ENCODE measurements around the gene EHD3.

Gene EHD3

DNA sequence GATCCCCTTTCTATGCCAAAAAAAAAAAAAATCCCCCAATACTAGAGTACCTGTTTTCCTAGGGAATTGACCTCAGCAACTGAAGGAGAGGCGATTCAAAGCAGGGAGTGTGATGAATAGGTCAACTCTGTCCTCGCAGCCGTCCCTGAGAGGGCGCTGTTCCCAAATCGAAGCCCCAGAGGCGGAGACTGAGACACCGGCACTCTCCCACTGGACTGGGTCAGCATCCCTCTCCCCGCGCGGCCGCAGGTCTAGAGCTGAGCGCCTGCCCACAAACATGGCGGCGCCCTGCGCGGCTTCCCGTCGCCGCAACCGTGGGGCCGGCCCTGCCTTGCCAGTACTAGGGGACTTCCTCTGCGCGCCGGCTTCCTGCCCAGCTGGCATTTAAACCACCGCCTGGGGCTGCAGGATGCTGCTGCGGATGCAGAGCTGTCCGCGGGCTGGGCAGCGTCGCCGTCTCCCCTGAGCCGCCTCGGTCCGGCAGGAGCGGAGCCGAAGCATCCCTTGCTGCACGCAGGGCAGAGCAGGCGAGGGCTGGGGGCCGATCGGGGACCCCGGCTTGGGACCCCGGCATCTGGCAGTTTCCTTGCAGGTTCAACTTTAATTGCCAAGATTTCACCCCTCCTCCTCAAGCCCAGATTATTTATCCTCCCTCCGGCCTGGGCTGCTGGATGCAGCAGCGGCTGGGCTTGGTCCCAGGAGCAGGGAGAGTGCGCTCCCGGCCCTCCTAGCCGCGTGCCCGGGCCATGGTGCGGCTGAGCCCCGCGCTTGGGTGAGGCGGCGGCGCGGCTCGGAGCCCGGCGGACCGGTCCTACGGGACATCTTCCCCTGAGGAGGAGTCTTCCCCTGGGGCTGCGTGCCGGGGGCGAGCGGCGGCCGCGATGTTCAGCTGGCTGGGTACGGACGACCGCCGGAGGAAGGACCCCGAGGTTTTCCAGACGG, at the start of gene EHD3:
Gene EHD3 (plus strand): TSS at position 412 of the 942 bp plus-strand sequence. CDS start 470 bp downstream, at position 882.
- intact Hi-C loops (cut with DNase I) = loop anchor here (10.0 kb wide), 1 partner anchor 91 kb away; no protein-coding TSS in a partner anchor

DNA sequence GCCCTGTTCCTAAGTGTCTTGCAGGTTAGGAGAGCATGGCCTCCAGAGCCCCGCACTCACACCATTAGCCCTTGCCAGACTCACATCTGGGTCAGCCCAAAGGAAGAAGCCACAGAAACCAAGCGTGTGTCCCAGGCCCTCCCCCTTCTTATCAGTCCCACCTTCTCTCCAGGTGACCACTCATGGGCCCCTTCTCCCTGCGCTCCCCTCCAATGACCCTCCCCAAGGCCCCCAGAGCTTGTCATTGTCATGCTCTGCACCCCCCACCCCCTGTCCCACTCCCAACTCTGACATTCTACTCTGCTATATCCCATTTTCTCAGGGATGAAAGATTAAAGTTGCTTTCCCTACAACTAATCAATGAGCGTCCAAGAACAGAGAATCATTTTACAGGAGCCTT, 46.8 kb upstream of the EHD3 start:
- DNase-seq = peak in 1 of 42 donors; percentile 10
- intact Hi-C loops (cut with DNase I) = no loop called here

More for the DNA sequence above, at the start of gene EHD3:
- DNase-seq = peak; percentile 85 to 97 (median 93)

- intact Hi-C loops (cut with DNase I) = no loop called here
- DNase-seq = no peak
These were observed 45.8 kb upstream of the EHD3 start for GRCh38 chr2:31188131-31188530.

DNA sequence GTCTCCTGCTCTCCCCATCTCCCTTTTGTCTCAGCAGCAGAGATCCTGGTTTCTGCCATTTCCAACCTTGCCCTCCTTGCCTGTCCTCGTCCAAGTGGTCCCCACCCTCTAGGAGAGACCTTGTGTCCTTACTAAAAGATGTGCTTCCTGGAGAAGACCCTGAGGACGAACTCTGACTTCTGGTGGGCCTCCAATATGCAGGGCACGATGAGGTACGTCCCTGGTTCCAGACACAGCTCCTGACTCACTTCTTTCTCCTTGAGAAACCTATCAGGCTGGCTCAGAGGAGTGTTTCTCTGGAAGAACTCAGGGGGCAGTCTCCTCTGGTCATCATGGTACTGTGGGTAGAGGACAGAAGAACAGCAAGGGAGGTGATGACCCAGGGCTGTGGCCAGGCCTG, 44.8 kb upstream of the EHD3 start:
- intact Hi-C loops (cut with DNase I) = no loop called here
- DNase-seq = peak in 1 of 42 donors; percentile 18

DNA sequence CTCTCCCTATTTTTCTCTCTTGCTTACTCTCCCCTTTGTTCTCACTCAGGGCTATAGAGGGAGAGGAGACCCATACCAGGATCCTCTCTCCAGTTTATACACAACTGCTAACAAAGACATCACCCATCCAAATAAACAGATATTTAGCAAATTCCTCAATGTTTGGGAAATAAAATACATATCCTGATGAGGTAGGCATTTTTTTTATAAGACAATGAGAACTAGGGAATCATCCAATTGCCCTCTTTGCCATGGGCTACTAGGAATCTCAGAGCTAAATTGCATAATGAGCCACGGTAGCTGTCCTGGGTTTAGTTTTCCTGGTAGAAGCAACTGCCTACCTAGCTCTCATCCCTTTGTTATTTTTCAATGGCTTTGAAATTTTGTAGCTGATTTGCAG, 43.8 kb upstream of the EHD3 start:
- no peak for DNase-seq
- intact Hi-C loops (cut with DNase I) = no loop called here

DNA sequence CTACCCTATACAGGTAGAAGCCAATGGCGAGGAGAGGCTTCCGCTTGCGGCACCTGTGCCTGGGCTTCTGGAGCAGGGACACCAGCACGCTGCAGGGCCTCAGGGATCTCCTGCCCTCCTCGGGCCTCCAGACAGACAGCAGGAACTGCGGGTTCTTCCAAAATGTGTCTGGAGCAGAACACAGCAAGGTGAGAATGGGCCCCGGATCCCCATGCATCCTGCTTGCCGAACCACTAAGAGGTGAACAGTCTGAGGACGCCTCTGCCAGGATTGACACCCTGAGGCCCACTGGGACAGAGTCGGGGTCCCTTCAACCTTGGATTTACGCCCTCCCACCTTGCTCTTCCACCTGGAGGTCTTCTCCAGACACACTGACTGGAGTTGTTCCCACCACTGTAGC, 42.0 kb upstream of the EHD3 start:
- peak in 1 of 42 donors; percentile 33 for DNase-seq
- intact Hi-C loops (cut with DNase I) = no loop called here

DNA sequence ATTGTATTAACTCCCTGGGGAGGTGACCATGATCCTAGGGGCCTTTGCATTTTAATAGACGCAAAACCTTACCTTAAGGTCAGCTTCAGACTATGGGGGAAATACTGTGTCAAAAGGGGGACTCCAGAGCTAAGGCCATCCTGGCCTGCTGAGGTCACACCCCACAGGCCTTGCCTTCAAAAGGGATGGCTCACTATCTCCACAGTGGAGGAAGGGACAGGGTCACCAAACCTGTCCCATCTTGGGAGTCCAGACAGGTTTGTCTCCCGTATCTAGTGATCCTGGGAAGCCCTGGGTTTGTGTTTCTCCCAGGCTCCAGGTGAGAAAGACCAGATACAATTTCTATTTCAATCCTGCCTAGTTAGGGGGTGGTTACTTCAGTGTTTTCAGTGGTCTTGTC, 41.6 kb upstream of the EHD3 start:
- DNase-seq = no peak
- intact Hi-C loops (cut with DNase I) = no loop called here

DNA sequence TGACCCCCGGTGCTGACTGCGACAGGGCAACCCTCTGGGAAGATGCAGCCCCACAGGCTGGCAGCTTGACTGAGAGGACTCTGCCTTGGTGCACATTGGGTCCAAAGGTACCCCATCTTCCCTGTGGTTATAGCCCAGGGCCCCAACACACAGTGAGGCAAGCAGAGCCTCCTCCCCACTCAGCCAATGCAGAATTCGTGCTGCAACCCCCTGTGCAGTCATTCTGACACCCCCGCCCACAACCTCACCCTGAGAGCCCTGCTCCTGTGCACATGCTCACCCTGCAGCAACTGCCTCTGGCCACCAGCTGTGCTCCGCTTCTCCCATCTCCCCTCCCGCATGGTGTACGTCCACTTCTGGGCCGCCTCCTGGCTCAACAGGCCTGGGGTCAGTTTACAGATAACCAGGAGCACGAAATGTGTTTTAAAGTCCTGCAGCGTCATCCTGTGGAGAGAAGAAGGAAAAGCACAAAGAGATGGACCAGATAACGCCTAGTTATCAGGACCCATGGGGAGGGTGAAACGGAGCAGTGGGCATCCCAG, 41.0 kb upstream of the EHD3 start:
- intact Hi-C loops (cut with DNase I) = no loop called here

DNA sequence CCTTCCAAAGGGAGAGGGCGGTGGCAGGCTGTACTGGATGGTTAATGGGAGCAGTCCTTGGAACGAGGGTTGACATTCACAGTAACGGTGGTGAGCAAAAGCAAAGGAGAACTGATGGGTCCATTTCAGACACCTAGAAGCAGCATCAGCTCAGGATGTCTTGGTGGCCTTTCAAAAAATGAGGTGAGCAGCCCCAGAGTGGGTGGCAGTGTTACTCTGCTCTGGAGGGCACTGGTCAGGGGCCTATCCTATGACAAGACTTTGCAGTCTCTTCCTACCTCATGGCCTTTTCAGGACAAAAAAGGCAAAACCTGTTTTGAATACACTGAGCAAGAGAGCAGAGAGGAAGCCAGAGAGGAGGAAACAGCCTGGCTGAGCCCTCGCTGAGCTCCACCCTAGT, 40.1 kb upstream of the EHD3 start:
- intact Hi-C loops (cut with DNase I) = no loop called here
- DNase-seq = peak in 1 of 42 donors; percentile 21

More for the DNA sequence above, 41.0 kb upstream of the EHD3 start:
- DNase-seq = peak in 1 of 42 donors; percentile 22

- intact Hi-C loops (cut with DNase I) = no loop called here
- DNase-seq = peak in 1 of 42 donors; percentile 6
These were observed 37.3 kb upstream of the EHD3 start for GRCh38 chr2:31196622-31197021.

- DNase-seq = no peak
- intact Hi-C loops (cut with DNase I) = no loop called here
These were observed 36.8 kb upstream of the EHD3 start for GRCh38 chr2:31197166-31197565.

GRCh38 chr2:31197669-31198068, 36.3 kb upstream of the EHD3 start:
- intact Hi-C loops (cut with DNase I) = no loop called here
- no peak for DNase-seq

- intact Hi-C loops (cut with DNase I) = no loop called here
- no peak for DNase-seq
These were observed 34.7 kb upstream of the EHD3 start for GRCh38 chr2:31199206-31199605.

DNA sequence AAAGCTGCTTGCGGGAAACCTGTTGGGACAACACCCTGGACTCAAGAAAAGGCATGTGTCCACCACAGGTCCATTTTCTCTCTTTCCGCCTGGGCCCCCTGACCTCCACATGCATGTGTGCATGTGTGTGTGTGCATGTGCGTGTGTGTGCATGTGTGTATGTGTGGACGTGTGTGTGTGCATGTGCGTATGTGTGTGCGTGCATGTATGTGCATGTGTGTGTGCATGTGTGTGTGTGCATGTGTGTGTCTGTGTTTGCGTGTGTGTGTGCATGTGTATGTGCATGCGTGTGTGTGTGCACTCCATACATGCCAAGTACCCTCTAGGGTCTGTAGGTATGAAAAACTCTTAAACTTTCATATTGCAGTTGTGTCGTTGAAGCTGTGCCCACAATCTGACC, 33.0 kb upstream of the EHD3 start:
- intact Hi-C loops (cut with DNase I) = no loop called here
- no peak for DNase-seq

DNA sequence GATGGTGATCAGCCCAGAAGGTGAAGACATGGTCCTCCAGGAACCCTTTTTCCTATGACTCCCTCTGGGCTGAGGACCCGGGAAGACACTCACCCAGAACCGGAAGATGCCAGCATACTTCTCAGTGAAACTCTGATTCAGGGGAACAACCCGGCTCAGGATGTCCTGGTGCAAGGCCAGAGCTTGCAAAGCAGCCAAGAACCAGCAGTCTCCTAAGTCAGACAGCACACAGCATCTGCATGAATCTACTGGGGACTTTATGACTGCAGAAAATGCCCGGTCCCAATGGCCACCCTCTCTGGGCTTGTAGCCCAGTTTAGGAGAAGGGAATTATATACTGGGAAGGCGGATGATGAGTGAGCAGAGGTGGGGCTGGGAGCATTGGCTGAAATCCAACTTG, 31.9 kb upstream of the EHD3 start:
- no peak for DNase-seq
- intact Hi-C loops (cut with DNase I) = no loop called here

GRCh38 chr2:31202833-31203232, 31.1 kb upstream of the EHD3 start:
- DNase-seq = no peak
- intact Hi-C loops (cut with DNase I) = no loop called here

- no peak for DNase-seq
- intact Hi-C loops (cut with DNase I) = no loop called here
These were observed 30.0 kb upstream of the EHD3 start for GRCh38 chr2:31203916-31204315.

GRCh38 chr2:31204783-31205182, 29.2 kb upstream of the EHD3 start:
- no peak for DNase-seq

DNA sequence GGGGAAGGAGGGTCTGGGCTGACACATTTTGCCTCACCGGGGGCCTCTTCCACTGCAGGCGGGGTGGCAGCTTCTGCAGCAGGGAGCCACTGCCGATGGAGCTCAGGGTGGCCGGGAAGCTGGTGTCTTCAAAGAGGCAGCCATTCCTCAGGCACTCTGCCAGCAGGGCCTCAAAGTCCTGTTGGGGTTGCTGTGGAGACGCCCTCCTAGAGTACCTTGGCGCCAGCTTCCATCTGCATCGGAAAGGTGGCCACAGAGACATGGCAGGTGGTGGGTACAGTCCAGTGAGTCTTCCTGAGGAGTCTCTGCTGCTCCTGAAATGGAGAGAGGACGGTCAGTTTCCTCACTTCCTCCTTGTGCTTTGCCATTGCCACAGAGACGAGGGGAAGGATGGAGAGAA, 28.8 kb upstream of the EHD3 start:
- intact Hi-C loops (cut with DNase I) = no loop called here
- DNase-seq = no peak

More at GRCh38 chr2:31204783-31205182, 29.2 kb upstream of the EHD3 start:
- intact Hi-C loops (cut with DNase I) = no loop called here

GRCh38 chr2:31205613-31206012, 28.3 kb upstream of the EHD3 start:
- intact Hi-C loops (cut with DNase I) = no loop called here
- DNase-seq = no peak

GRCh38 chr2:31207790-31208189, 26.2 kb upstream of the EHD3 start:
- DNase-seq = no peak
- intact Hi-C loops (cut with DNase I) = no loop called here
